Sigmoid colon (tissue), 7 donors: ENCODE data around the gene ECSCR. TPM values are rescaled to one million over a fixed set of nuclear protein-coding genes. Genes with fewer than 3 reads are reported as not detected.

Source experiments
- DNase-seq: peaks from one replicate; pipeline ENCODE4 v3.0.0-alpha.2; 2019
- H3K27ac ChIP-seq, 4 donors: fragments of 200-600 bp; sonication (generic); one replicate each; pipeline ENCODE4 v1.5.1; 2016 to 2019; ENCODE audit warnings: mild to moderate bottlenecking in 1 of 4
- H3K27me3 ChIP-seq, 3 donors: fragments of 200-600 bp; sonication (generic); one replicate each; pipeline ENCODE4 v1.5.1; 2019; ENCODE audit warnings: mild to moderate bottlenecking in 1 of 3
- H3K36me3 ChIP-seq, 4 donors: fragments of 200-600 bp; sonication (generic); one replicate each; pipeline ENCODE4 v1.5.1; 2016 to 2019
- H3K4me1 ChIP-seq, 4 donors: fragments of 200-600 bp; sonication (generic); one replicate each; pipeline ENCODE4 v1.5.1; 2017 to 2019
- H3K4me3 ChIP-seq, 4 donors: fragments of 200-600 bp; sonication (generic); one replicate each; pipeline ENCODE4 v1.5.1; 2017 to 2019; ENCODE audit warnings: mild to moderate bottlenecking in 2 of 4, moderate library complexity in 1 of 4
- H3K9me3 ChIP-seq, 4 donors: fragments of 200-600 bp in 3 of 4; sonication (generic) in 3 of 4; one replicate each; pipeline versions ENCODE4 v1.5.1 to v1.6.1; 2013 to 2019
- CTCF ChIP-seq, 4 experiments: fragments of 450-650 bp in 3 of 4; fragments of 200-600 bp in 1 of 4; IDR thresholded peaks; one replicate each; pipeline ENCODE4 v1.5.1; 2016 to 2019; ENCODE audit warnings: antibody characterized with exemption in 4 of 4, mild to moderate bottlenecking in 3 of 4, moderate library complexity in 2 of 4
- EP300 ChIP-seq, 4 donors: sonication (generic); formaldehyde crosslinking; IDR thresholded peaks; one replicate each; pipeline ENCODE4 v1.6.1; 2017; ENCODE audit warnings: antibody characterized with exemption in 4 of 4
- POLR2A ChIP-seq, 2 donors: fragments of 450-650 bp; IDR thresholded peaks; one replicate each; pipeline ENCODE4 v1.6.1; 2016; ENCODE audit warnings: antibody characterized with exemption in 2 of 2, mild to moderate bottlenecking in 2 of 2, moderate library complexity in 2 of 2
- POLR2AphosphoS5 ChIP-seq, 4 donors: sonication (generic); formaldehyde crosslinking; IDR thresholded peaks; one replicate each; pipeline ENCODE4 v1.6.1; 2017; ENCODE audit warnings: antibody characterized with exemption in 4 of 4
- WGBS, 2 donors: extraction: QIAGEN DNeasy Blood & Tissue Kit; methylation state at CpG; one replicate each; pipeline ENCODE4 v1.1.7; 2013; 5-methylcytosine and 5-hydroxymethylcytosine counted together
- intact Hi-C: fragments of 100-400 bp; cut with DNase I; formaldehyde crosslinking; loops from one replicate; pipeline ENCODE4 v1.15.1; 2023
- polyA plus RNA-seq, 3 donors: library from polyadenylated mRNA; stranded (reverse); fragments of 200-250 nt; gene quantifications; one replicate each; pipeline ENCODE4 v1.2.3, GENCODE V29; 2013
- total RNA-seq, 4 donors: library from RNA; depleted of rRNA; stranded (reverse); fragments of >200 nt; gene quantifications; one replicate each; pipeline ENCODE4 v1.1.0, GENCODE V29; 2016
- donor health status: healthy with polysubstance abuse.
- donor health status: Bipolar disorder and iron deficiency.
- donor health status: healthy.

ECSCR gene
- total and polyA plus RNA-seq, 7 donors: 2.5 to 16.6 (median 13.7) TPM

- 78 to 84% methylated on average over 3 of the region's 3 CpGs for WGBS, 2 donors
- Histone ChIP-seq H3K4me3 (no peak overlapping the region), H3K27me3 (no peaks in the 10 kb centered on the region), H3K36me3 (no peaks in the 10 kb centered on the region), H3K9me3 (no peaks in the 10 kb centered on the region), H3K27ac (no peak overlapping the region), H3K4me1 (no peaks in the 10 kb centered on the region)
- intact Hi-C loops: no loop called here
- TF ChIP-seq POLR2A (IDR thresholded peaks at IDR 0.05) (no peak), CTCF (IDR thresholded peaks at IDR 0.05) (peak in 1 of 4 experiments; percentile 5), POLR2AphosphoS5 (IDR thresholded peaks at IDR 0.05) (no peak)
- DNase-seq: no peak
These were observed 10.5 kb downstream of the ECSCR start for GRCh38 chr5:139451878-139452660.

- Histone ChIP-seq H3K27ac (no peak overlapping the region), H3K27me3 (no peaks in the 10 kb centered on the region), H3K4me1 (no peaks in the 10 kb centered on the region), H3K36me3 (no peaks in the 10 kb centered on the region), H3K4me3 (no peak overlapping the region), H3K9me3 (no peaks in the 10 kb centered on the region)
- intact Hi-C loops: no loop called here
- no peak for DNase-seq
- WGBS, 2 donors: 82 to 91% methylated on average over 2 of the region's 2 CpGs
- TF ChIP-seq EP300 (IDR thresholded peaks at IDR 0.05): no peak
- TF ChIP-seq POLR2A (IDR thresholded peaks at IDR 0.05): no peak
- no peak for TF ChIP-seq POLR2AphosphoS5 (IDR thresholded peaks at IDR 0.05)
These were observed 11.4 kb downstream of the ECSCR start for GRCh38 chr5:139451176-139451575.

GRCh38 chr5:139446956-139447779 lies 15.4 kb downstream of the ECSCR start:
- H3K36me3 ChIP-seq: no peaks in the 10 kb centered on the region
- intact Hi-C loops: no loop called here
- WGBS, 2 donors: 86 to 91% methylated on average over 5 of the region's 5 CpGs

GRCh38 chr5:139445325-139446170 lies 17.0 kb downstream of the ECSCR start:
- no peaks in the 10 kb centered on the region for H3K9me3 ChIP-seq
- H3K27ac ChIP-seq: peak overlapping the region in 1 of 4 donors; percentile 33
- H3K4me1 ChIP-seq: peaks cover 0 to 12% (median 5%) of the 10 kb centered on the region in 4 donors

More at GRCh38 chr5:139446956-139447779, 15.4 kb downstream of the ECSCR start:
- H3K9me3 ChIP-seq: no peaks in the 10 kb centered on the region
- peaks cover 0 to 12% (median 5%) of the 10 kb centered on the region in 4 donors for H3K4me1 ChIP-seq
- no peak overlapping the region for H3K4me3 ChIP-seq
- H3K27me3 ChIP-seq: no peaks in the 10 kb centered on the region
- TF ChIP-seq POLR2A (IDR thresholded peaks at IDR 0.05) (no peak), CTCF (IDR thresholded peaks at IDR 0.05) (no peak), POLR2AphosphoS5 (IDR thresholded peaks at IDR 0.05) (no peak), EP300 (IDR thresholded peaks at IDR 0.05) (no peak)
- no peak for DNase-seq
- no peak overlapping the region for H3K27ac ChIP-seq

More at GRCh38 chr5:139445325-139446170, 17.0 kb downstream of the ECSCR start:
- Histone ChIP-seq H3K36me3 (no peaks in the 10 kb centered on the region), H3K27me3 (no peaks in the 10 kb centered on the region), H3K4me3 (no peak overlapping the region)
- 74 to 79% methylated on average over 7 of the region's 7 CpGs for WGBS, 2 donors
- TF ChIP-seq EP300 (IDR thresholded peaks at IDR 0.05) (no peak), POLR2A (IDR thresholded peaks at IDR 0.05) (no peak), CTCF (IDR thresholded peaks at IDR 0.05) (no peak), POLR2AphosphoS5 (IDR thresholded peaks at IDR 0.05) (no peak)
- intact Hi-C loops: no loop called here
- no peak for DNase-seq
